ENCODE results near the gene WT1. TPM values are rescaled to one million over a fixed set of nuclear protein-coding genes. Genes with fewer than 3 reads are reported as not detected.

WT1 gene
- total and polyA plus RNA-seq, 2 of the 4 experiments (the other 2 are of a cell fraction) = not detected

- H2BK15ac ChIP-seq (ENCODE audit: low read depth, low read length) = no peak overlapping the region
- no peak overlapping the region for H3K56ac ChIP-seq (ENCODE audit: extremely low read depth, insufficient read depth, low read length)
- H3K4me1 ChIP-seq (ENCODE audit: control insufficient read depth, insufficient read depth, low read length) = no peaks in the 10 kb centered on the region
- no peaks in the 10 kb centered on the region for H4K20me1 ChIP-seq (ENCODE audit: insufficient read depth, low read length)
- no peaks in the 10 kb centered on the region for H3K79me1 ChIP-seq (ENCODE audit: low read depth in 1 of 2, low read length in 2 of 2)
- intact Hi-C loops (cut with micrococcal nuclease) = no loop called here
- no peak overlapping the region for H3K27ac ChIP-seq (ENCODE audit: insufficient read depth, low read length)
- TF ChIP-seq CHD1 (IDR thresholded peaks at IDR 0.05; ENCODE audit: low read depth, low read length) (no peak), CTCF (conservative IDR thresholded peaks at IDR 0.05; ENCODE audit: low read depth, low read length) (no peak), MXI1 (IDR thresholded peaks at IDR 0.05; ENCODE audit: borderline replicate concordance, low read depth, low read length) (no peak), MAZ (IDR thresholded peaks at IDR 0.05; ENCODE audit: borderline replicate concordance, low read depth, low read length) (no peak), RFX5 (IDR thresholded peaks at IDR 0.05; ENCODE audit: low read depth, low read length) (no peak), RAD21 (IDR thresholded peaks at IDR 0.05; ENCODE audit: low read length) (no peak), USF2 (IDR thresholded peaks at IDR 0.05; ENCODE audit: low read depth, low read length) (no peak), CEBPB (IDR thresholded peaks at IDR 0.05; ENCODE audit: low read depth, low read length) (no peak), SMC3 (IDR thresholded peaks at IDR 0.05; ENCODE audit: low read depth, low read length) (no peak), POLR2A (IDR thresholded peaks at IDR 0.05; ENCODE audit: low read depth, low read length) (no peak), ELK1 (IDR thresholded peaks at IDR 0.05; ENCODE audit: borderline replicate concordance, low read depth, low read length) (no peak), NFE2L2 (IDR thresholded peaks at IDR 0.05; ENCODE audit: low read depth, low read length) (no peak), FOS (IDR thresholded peaks at IDR 0.05; ENCODE audit: low read depth, low read length) (no peak), BHLHE40 (IDR thresholded peaks at IDR 0.05; ENCODE audit: low read depth, low read length) (no peak), RCOR1 (IDR thresholded peaks at IDR 0.05; ENCODE audit: insufficient replicate concordance, low read length) (no peak), MAFK (IDR thresholded peaks at IDR 0.05; ENCODE audit: low read depth, low read length) (no peak)
- H3K18ac ChIP-seq (ENCODE audit: low read depth, low read length) = no peak overlapping the region
- H3K4me2 ChIP-seq (ENCODE audit: low read depth, low read length) = no peak overlapping the region
- ChIA-PET CTCF (interaction anchor here (0.6 kb wide), 1 partner anchor 1998 kb away, joined by 3 read pairs; no protein-coding TSS in a partner anchor), POLR2A (ENCODE audit: unreplicated experiment) (no interaction called here)
- no peak overlapping the region for H2AK5ac ChIP-seq (ENCODE audit: low read depth, low read length)
- H2BK20ac ChIP-seq (ENCODE audit: low read depth, low read length) = no peak overlapping the region
- no peaks in the 10 kb centered on the region for H3K9me1 ChIP-seq (ENCODE audit: insufficient read depth, low read length)
- DNase-seq (no peak), ATAC-seq (ENCODE audit: low read depth) (no peak)
- H4K5ac ChIP-seq (ENCODE audit: low read depth, low read length) = no peak overlapping the region
- in situ Hi-C loops (cut with MboI; ENCODE audit: low sequenced_read_pairs) = no loop called here
- no peak overlapping the region for H3K4ac ChIP-seq (ENCODE audit: low read depth, low read length)
- H4K8ac ChIP-seq (ENCODE audit: low read depth in 2 of 2, low read length in 2 of 2) = no peak overlapping the region
- peaks cover 9% of the 10 kb centered on the region for H3K27me3 ChIP-seq (ENCODE audit: control insufficient read depth, insufficient read depth, low read length)
- no peaks in the 10 kb centered on the region for H3K36me3 ChIP-seq (ENCODE audit: control insufficient read depth, insufficient read depth, low read length)
- H2AK9ac ChIP-seq (replicated peaks; ENCODE audit: low read depth, low read length, poor library complexity) = no peak overlapping the region
- H3K9me3 ChIP-seq (ENCODE audit: control insufficient read depth, insufficient read depth, low read length) = no peaks in the 10 kb centered on the region
- H3K23ac ChIP-seq (ENCODE audit: low read depth, low read length) = no peak overlapping the region
- no peak overlapping the region for H2AFZ ChIP-seq (replicated peaks; ENCODE audit: low read length, poor library complexity)
- H3K9ac ChIP-seq (ENCODE audit: low read depth, low read length) = no peak overlapping the region
- dilution Hi-C loops (cut with HindIII; ENCODE audit: low sequenced_read_pairs, unreplicated experiment) = no loop called here
- H3K14ac ChIP-seq (replicated peaks; ENCODE audit: low read depth, low read length) = no peak overlapping the region
- no TSS peak for BruUV-seq (replicated peaks)
- no peak overlapping the region for H4K91ac ChIP-seq (ENCODE audit: insufficient read depth, low read depth, low read length)
- H2BK5ac ChIP-seq (ENCODE audit: low read depth, low read length, poor library complexity, severe bottlenecking) = no peak overlapping the region
- H3K4me3 ChIP-seq (ENCODE audit: insufficient read depth, low read depth, low read length) = no peak overlapping the region
- no CpG with 5 or more reads among the region's 1 CpG for WGBS, 2 experiments (ENCODE audit: extremely low coverage in 2 of 2, insufficient read length in 1 of 2)
- no peak overlapping the region for H2BK120ac ChIP-seq (ENCODE audit: low read depth, low read length)
Measured at GRCh38 chr11:32375826-32376225, 59.5 kb downstream of the WT1 start.
